NCI-H345 treated with DMSO at 0.1 percent for 48 hours (cell line): ENCODE data around the gene SHH.
"Not testable (repeated sequence)": the region's sequence is repeated elsewhere in the genome, so short reads cannot be mapped to it uniquely, and the experiment has no call there.

Experiments used
- DNase-seq: peaks from one replicate; lab custom pipeline; 2025; ENCODE audit not compliant: unreplicated experiment; lab: John Stamatoyannopoulos, UW

SHH gene

DNA sequence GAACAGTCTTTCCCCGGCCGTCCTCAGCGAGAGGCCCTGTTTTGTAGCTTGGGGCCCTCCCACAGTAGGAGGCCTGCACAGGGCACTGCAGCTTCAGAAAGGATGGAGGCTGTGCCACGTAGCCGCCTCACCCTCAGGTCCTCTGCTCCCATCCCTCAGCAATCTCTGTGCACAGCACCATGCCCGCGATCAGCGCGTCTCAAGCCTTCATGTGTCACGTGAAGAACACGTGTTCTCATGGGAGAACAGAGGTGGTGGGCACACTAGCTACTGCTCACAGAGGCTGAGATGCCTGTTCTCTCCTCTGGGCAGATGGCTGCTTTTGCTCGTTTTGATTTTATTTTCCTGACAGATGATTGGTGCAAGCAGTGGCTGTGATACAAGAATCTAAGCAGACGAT is 8.5 kb upstream of the SHH start:
- no peak for DNase-seq

GRCh38 chr7:155820246-155820645 is 8.0 kb upstream of the SHH start:
- no peak for DNase-seq

- no peak for DNase-seq
Observed at GRCh38 chr7:155819186-155819585, 6.9 kb upstream of the SHH start.

GRCh38 chr7:155818820-155819168 is 6.5 kb upstream of the SHH start:
- no peak for DNase-seq

DNA sequence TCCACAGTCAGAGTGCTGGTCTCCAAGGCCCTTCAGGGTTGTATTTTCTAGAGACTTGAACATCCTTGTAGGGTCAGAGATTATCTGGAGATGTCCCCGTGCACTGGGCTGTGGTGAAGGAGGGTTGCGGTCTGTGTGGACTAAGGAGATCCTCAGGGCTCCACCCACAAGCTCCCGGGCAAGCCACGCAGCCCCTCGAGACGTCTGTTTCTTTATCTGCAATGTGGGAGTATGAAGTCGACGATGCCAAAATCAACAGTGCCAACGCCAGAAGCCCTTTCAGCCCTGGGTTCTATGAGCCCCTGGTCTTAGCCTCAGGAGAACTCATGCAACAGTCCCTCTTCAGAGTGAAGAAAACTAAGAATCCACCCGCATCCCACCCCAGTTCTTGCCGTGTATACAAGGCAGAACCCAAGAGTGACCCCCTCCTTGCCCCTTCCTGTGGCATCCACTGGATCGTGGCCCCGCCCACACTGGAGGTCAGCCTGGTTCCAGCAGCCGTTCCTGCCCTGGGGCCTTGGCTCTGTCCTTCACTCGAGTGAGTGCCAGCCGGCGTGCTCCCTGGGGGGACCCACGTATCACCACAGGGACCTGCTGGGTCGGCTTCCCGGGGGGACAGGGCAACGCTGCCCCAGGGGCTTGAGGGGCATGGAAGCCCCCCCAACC is 6.0 kb upstream of the SHH start:
- DNase-seq, result no peak

DNA sequence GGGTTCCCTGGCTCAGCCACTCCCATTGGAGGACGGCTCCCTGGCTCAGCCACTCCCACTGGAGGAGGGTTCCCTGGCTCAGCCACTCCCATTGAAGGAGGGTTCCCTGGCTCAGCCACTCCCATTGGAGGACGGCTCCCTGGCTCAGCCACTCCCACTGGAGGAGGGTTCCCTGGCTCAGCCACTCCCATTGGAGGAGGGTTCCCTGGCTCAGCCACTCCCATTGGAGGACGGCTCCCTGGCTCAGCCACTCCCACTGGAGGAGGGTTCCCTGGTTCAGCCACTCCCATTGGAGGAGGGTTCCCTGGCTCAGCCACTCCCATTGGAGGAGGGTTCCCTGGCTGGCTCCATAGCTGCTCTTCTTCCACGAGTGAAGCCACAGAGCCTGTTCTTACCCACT is 5.3 kb upstream of the SHH start:
- not testable (repeated sequence) for DNase-seq

DNA sequence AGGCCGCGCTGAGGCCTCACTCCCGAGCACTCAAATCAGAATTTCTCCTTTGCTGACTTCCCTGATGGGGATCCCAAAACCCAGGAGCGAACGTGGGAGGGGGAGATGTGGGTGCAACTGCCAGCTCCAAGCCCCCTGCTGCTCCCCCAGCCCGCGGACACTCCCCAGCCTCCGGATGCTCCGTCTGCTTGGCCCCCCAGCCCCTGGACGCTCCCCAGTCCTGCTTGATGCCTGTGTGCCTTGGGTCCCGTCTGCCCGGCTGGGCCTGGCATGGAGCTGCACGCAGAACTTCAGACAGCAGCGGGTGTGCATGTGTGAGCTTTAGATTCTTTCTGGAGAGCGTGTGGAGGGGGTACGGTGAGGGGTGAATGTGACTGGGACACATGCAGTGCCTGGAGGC is 4.7 kb upstream of the SHH start:
- DNase-seq, result no peak

DNA sequence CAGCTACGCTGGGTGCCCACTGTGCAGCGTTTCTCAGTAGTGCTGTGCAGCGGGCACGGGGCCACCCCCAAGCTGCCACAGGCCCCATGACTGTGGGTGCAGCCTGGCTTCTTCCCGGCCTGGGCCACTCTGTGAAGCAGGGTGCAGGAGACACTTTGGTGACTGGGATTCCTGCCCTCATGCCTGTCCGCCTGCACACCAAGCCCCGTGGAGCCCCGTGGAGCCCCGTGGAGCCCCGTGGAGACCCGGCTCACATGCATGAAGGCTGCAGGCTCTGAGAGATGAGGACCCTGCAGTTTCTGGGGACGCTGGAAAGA is 3.9 kb upstream of the SHH start:
- no peak for DNase-seq

- DNase-seq, result no peak
Observed at GRCh38 chr7:155815332-155816191, 3.3 kb upstream of the SHH start.

DNA sequence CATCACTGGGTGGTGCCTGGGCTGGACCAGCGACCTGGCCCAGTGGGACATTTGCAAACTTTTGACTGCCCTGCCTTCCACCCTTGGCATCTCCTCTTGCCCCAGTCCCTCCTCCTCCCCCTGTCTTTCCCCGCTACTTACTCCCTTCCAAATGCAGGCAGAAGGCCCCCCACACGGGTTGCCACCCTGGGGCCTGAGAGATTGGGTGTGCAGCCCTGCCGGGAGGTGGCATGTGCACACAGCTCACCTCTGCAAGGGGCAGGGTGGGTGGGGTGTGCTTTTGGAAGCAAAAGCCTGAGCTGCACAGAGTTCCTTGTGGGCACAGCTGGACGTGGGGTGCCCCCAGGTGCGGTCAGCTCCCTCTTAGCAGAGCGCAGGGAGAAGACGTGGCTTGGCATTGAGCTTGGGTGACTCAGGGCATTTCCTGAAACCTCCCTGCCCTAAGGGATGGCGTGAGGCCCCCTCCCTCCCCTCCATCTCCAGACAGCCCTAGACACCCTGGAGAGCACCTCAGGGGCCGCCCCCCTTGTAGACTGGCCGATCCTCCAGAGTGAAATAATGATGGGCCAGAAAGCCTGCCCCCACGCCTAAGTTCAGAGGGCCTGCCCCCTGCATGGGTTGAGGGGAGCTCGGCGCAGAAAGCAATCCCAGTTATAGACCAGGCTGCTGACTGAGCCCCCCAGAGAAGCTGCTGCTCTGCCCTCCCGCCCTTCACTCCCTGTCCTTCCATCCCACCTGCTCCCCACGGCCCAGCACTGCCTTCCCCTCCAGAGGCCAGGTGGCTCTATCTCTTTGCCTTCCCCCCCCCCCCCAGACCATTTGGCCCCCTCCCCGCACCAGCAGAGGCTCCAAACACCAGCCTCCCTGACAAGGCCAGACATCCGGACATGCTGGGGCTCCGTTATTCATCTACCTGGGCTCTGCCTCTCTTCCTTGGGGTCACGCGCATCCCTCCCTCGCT is 2.3 kb upstream of the SHH start:
- no peak for DNase-seq

GRCh38 chr7:155813546-155814315 is 1.5 kb upstream of the SHH start:
- no peak for DNase-seq

DNA sequence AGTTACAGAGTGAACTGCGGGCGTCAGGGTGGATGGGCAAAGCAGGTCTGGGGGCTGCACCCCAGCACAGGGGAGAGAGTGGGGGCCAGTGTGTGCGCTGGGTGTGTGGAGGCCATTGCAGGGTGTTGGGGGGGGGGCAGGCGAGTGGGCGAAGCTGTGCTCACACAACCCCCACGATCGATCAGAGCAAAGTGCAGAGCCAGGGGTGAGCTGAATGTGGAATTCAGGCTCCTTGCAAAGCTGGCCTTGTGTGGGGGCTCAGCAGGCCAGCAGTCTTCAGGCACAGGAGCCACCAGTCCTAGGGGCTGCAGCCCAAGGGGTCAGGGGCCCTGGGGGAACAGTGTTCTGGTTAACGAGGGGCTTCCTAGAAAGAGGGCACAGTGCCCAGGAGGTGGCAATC is 862 bp upstream of the SHH start:
- no peak for DNase-seq

DNA sequence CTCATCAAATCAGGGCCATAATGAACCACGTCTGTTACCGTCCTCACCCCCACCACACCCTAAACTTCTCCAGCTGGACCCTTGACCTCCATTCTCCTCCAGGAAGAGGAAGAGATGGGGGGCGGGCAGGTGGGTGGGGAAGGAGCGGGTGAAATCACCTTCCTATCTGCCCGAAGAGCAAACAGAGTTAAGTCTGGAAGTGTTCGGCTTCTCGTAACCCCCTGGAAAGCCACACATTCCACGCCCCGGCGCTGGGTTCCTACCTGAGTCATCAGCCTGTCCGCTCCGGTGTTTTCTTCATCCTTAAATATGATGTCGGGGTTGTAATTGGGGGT is 736 bp downstream of the SHH start:
- DNase-seq, result no peak

DNA sequence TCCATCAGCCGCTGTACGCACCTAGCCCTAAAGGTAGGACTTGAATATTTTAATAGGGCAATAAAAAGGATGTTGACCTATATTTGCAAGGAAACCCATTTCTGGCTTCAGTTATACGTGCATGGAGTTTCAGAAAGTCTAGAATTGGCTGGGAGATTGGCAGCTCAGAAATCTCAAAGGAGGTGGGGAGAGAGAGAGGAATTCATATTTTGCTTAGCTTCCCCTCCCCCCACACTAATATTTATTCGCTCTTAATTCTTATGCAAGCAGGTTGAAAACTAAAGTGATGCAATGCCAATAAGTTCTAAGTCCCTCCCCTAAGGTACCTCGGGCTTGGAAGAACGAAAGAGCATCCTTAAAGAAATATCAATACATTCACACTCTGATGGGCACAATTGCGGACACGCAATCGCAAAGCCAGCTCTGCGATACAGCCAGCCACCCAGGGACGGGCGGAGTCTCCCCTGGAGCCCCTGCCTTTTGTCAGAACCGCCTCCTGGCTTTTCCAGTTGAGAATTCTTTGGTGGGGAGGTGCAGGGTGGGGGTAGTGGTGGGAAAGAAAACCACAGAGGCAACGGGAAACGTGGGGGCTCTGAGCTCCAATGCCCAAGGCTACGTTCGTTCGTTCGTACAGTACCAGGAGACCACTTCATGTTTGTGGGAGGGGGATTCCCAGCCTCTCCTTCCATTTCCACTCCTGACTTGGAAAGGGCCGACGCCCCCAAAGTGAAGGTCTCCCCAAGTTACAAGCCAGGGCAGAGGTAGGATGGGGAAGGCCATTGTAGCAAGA is 1.3 kb downstream of the SHH start:
- DNase-seq, result no peak

- DNase-seq, result no peak
Observed at GRCh38 chr7:155809947-155810769, 2.1 kb downstream of the SHH start.

GRCh38 chr7:155809332-155809946 is 2.8 kb downstream of the SHH start:
- DNase-seq, result no peak

DNA sequence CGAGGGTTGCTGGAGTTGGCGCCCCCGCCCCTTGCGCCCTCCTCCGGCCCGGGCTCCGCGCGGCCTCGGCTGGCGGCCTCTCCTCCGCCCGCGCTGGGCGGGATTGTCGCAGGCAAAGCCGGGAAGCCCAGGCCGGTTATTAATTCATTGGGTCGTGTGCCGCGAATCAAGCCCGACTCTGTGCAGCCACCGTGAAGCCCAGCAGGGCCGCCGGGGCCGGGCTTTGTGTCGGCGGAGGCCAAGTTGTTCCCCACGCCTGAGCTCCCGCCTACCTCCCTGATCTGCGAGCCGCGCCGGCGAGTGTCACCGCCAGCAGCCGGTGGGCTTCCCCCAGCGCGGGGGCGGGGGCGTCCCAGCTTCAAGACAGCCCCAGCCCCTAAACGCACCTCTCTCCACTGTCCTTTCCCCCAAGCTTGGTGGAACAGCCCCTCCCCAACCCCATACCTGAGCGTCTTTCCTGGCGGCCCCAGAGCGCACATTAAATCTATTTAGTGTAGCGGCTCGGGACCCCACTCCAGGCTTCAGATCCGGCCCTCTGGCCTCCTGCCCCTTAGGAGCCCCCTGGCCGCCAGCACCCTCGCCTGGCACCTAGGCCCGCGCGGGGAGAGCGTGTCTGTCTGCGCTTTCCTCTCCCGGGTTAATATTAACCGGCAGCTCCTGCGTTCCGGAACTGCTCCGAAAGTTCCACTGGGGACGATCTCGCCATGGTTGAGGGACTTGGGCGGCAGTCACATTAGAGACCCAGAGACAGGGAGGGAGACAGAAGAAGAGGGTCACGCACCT is 3.5 kb downstream of the SHH start:
- DNase-seq, result no peak

DNA sequence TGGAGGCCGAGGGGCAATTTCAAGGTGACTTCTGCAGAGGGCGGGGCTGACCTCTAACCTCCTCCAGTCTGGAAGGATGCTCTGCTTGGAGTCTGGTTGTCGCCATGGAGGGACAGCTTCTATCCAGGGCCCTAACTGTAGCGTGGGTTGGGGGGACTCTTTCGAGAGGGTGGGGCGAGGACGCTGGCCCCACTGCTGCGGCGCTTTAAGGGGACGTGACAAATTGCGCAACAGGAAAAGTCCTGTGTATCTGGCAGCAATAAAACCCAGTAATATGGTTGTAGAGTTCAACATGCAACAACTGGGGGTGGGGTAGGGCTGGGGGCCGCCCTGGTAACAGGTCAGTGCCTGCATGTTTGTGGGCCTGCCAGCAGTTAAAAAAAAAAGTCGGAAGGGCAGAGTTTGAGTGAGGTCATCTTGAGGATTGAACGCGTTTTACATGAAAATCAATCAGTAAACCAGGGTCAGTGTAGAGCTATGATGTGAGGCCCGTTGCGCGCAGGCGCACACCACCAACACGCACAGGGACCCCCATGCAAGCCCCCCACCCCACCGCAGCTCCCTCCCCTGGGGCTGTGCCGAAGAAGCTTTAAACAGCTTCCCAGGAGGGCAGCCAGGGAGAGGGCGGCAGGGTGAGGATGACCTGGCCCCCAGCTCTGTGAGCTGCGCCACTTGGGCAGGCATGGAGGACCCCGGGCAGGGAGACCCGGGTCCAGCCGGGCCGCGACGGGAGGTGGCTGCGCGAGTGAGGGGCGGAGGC is 4.3 kb downstream of the SHH start:
- no peak for DNase-seq
